ENCODE data around the gene CERT1. TPM values are rescaled to one million over a fixed set of nuclear protein-coding genes. Genes with fewer than 3 reads are reported as not detected.

CERT1 gene
- total RNA-seq, 1 experiment from 2014 or later = 30.0 TPM

GRCh38 chr5:75367401-75367800 lies 144.0 kb downstream of the CERT1 start:
- no TSS peak for BruUV-seq (replicated peaks)
- DNase-seq (ENCODE audit: low spot score) = no peak
- POLR2A ChIA-PET (ENCODE audit: low non-redundant PET) = no interaction called here
- intact Hi-C loops (cut with micrococcal nuclease; ENCODE audit: unreplicated experiment) = loop anchor here (10.0 kb wide), 1 partner anchor 317 kb away; no protein-coding TSS in a partner anchor
- TF ChIP-seq CTCF (conservative IDR thresholded peaks at IDR 0.05; ENCODE audit: low read depth, low read length) (no peak), EZH2 (IDR thresholded peaks at IDR 0.05; ENCODE audit: borderline replicate concordance, low read depth, low read length, poor library complexity, severe bottlenecking) (no peak)
- Histone ChIP-seq H3K36me3 (ENCODE audit: insufficient read depth, low read length, poor library complexity, severe bottlenecking) (peaks cover 7% of the 10 kb centered on the region), H3K27ac (ENCODE audit: low read depth, low read length, poor library complexity, severe bottlenecking) (no peak overlapping the region), H3K27me3 (replicated peaks; ENCODE audit: insufficient read depth, low read depth, low read length, poor library complexity) (no peaks in the 10 kb centered on the region), H3K4me3 (ENCODE audit: low read depth, low read length, poor library complexity, severe bottlenecking) (no peak overlapping the region), H3K9me3 (ENCODE audit: low read depth, low read length, poor library complexity, severe bottlenecking) (no peaks in the 10 kb centered on the region), H3K4me1 (ENCODE audit: insufficient read depth, low read length, poor library complexity, severe bottlenecking) (no peaks in the 10 kb centered on the region)
- CTCF ChIA-PET = no interaction called here

DNA sequence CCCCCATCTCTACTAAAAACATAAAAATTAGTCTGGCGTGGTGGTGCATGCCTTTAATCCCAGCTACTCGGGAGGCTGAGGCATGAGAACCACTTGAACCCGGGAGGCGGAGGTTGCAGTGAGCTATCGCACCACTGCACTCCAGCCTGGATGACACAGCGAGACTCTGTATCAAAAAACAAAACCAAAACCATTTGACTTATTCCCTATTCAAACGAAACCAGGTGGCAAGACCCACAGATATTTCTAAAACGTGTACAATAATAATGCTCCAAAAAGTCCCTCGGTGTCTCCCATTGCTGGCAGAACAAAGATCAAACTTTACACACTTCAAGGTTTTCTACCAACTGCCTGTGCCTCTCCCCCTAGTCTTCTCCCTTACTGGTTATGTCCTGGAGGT lies 144.6 kb downstream of the CERT1 start:
- Histone ChIP-seq H3K27ac (ENCODE audit: low read depth, low read length, poor library complexity, severe bottlenecking) (no peak overlapping the region), H3K27me3 (replicated peaks; ENCODE audit: insufficient read depth, low read depth, low read length, poor library complexity) (no peaks in the 10 kb centered on the region), H3K36me3 (ENCODE audit: insufficient read depth, low read length, poor library complexity, severe bottlenecking) (peaks cover 12% of the 10 kb centered on the region), H3K4me3 (ENCODE audit: low read depth, low read length, poor library complexity, severe bottlenecking) (no peak overlapping the region), H3K4me1 (ENCODE audit: insufficient read depth, low read length, poor library complexity, severe bottlenecking) (no peaks in the 10 kb centered on the region), H3K9me3 (ENCODE audit: low read depth, low read length, poor library complexity, severe bottlenecking) (no peaks in the 10 kb centered on the region)
- TF ChIP-seq EZH2 (IDR thresholded peaks at IDR 0.05; ENCODE audit: borderline replicate concordance, low read depth, low read length, poor library complexity, severe bottlenecking) (no peak), CTCF (conservative IDR thresholded peaks at IDR 0.05; ENCODE audit: low read depth, low read length) (no peak)
- ChIA-PET CTCF (no interaction called here), POLR2A (ENCODE audit: low non-redundant PET) (no interaction called here)
- no peak for DNase-seq (ENCODE audit: low spot score)
- intact Hi-C loops (cut with micrococcal nuclease; ENCODE audit: unreplicated experiment) = loop anchor here (10.0 kb wide), 1 partner anchor 318 kb away; no protein-coding TSS in a partner anchor
- BruUV-seq (replicated peaks) = no TSS peak

GRCh38 chr5:75365740-75366139 lies 145.7 kb downstream of the CERT1 start:
- Histone ChIP-seq H3K9me3 (ENCODE audit: low read depth, low read length, poor library complexity, severe bottlenecking) (no peaks in the 10 kb centered on the region), H3K27ac (ENCODE audit: low read depth, low read length, poor library complexity, severe bottlenecking) (no peak overlapping the region), H3K4me1 (ENCODE audit: insufficient read depth, low read length, poor library complexity, severe bottlenecking) (no peaks in the 10 kb centered on the region), H3K4me3 (ENCODE audit: low read depth, low read length, poor library complexity, severe bottlenecking) (no peak overlapping the region), H3K36me3 (ENCODE audit: insufficient read depth, low read length, poor library complexity, severe bottlenecking) (peaks cover 23% of the 10 kb centered on the region), H3K27me3 (replicated peaks; ENCODE audit: insufficient read depth, low read depth, low read length, poor library complexity) (no peaks in the 10 kb centered on the region)
- no peak for DNase-seq (ENCODE audit: low spot score)
- BruUV-seq (replicated peaks) = no TSS peak
- TF ChIP-seq CTCF (conservative IDR thresholded peaks at IDR 0.05; ENCODE audit: low read depth, low read length) = no peak
- no peak for TF ChIP-seq EZH2 (IDR thresholded peaks at IDR 0.05; ENCODE audit: borderline replicate concordance, low read depth, low read length, poor library complexity, severe bottlenecking)
- intact Hi-C loops (cut with micrococcal nuclease; ENCODE audit: unreplicated experiment) = loop anchor here (10.0 kb wide), 1 partner anchor 319 kb away; no protein-coding TSS in a partner anchor
- POLR2A ChIA-PET (ENCODE audit: low non-redundant PET) = no interaction called here
- CTCF ChIA-PET = no interaction called here
